ENCODE measurements around the gene LRRN2.

The LRRN2 gene

DNA sequence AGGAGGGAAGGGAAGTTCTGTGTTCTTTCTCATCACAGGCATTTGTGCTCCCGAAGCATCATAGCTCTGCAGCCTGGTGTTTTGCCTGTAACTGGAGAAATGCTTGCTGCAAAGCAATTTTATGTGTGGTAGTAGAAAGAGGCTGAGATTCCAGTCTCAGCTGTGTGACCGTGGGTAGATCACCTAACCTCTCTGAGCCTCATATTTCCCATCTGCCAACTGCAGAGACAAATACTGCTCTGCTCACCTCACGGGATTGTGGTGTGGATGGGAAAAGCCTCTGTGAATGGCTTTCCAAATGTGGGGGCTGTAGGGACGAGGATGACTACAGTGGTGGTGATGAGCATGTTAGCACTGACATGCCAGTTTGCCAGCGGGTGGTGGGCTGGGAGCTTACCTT is 85.3 kb downstream of the LRRN2 start:
- DNase-seq (ENCODE audit: low spot score) = no peak

DNA sequence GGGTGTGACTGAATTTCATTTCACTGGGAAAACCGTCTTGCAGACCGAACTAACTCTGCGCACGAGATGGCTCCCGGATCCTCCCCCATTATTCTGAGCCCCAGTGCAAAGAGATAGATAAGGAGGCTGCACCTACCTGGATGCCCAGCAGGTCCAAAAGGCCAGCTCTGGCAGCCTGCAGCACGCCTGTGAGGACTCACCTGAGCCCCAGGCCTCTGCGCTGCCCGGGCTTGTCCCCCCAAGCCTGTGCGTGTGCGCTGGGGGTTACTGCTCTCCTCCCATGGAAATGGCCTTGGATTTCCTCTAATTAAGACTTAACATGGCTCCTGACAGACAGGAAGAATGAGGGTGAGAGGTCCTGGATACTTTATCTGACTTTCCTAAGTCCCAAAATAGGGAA is 85.9 kb downstream of the LRRN2 start:
- DNase-seq (ENCODE audit: low spot score) = no peak

- no peak for DNase-seq (ENCODE audit: low spot score)
Measured at GRCh38 chr1:204599098-204599497, 86.4 kb downstream of the LRRN2 start.

- DNase-seq (ENCODE audit: low spot score) = no peak
Measured at GRCh38 chr1:204598319-204598969, 87.1 kb downstream of the LRRN2 start.

- no peak for DNase-seq (ENCODE audit: low spot score)
Measured at GRCh38 chr1:204592246-204592948, 93.1 kb downstream of the LRRN2 start.

DNA sequence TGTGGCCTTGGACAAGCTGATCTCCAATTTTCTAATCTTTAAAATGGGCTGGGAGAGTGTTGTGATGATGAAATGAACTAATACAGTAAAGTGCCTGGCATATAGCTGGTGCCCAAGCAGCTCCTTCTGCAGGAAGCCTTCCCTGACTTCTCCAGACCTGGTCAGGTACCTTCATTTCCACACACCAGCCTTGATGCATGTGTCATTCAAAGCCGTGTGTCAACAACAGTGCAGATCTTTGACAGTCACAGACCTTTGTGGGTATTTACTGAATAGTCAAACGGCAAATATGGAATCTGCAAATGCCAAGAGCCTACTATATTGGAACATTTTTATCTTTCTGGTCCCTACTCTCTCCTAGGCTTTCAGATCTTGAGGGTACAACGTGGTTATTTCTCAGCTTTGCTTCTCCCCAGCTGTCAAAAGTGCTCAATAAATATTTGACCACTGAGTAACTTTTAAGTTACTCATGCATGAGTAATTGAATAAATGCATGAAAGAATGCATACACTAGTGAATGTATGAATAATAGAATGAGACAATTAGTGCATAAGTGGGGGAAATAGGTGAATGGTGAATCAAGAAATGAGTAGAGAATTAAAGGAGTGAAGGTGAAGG is 94.0 kb downstream of the LRRN2 start:
- no peak for DNase-seq (ENCODE audit: low spot score)

GRCh38 chr1:204589409-204590038 is 96.0 kb downstream of the LRRN2 start:
- DNase-seq (ENCODE audit: low spot score) = no peak

- no peak for DNase-seq (ENCODE audit: low spot score)
Measured at GRCh38 chr1:204588826-204589225, 96.7 kb downstream of the LRRN2 start.

DNA sequence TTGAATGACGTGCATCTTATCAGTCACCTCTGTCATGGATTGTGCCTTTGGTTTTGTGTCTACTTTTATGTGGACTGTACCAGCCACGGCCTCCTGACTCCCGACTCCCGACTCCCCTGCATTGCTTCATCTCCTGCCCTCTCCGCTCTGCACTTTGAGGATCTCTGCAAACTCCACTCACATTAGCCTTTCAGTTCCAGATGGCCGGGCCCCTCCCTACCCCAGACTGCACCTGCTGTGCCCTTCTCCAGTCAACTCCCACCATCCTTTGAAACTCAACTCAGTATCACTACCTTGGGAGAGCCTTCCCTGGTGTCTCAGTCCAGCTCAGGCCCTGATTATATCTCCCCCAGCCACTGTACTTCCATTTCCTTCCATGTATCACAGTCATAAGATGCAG is 97.9 kb downstream of the LRRN2 start:
- no peak for DNase-seq (ENCODE audit: low spot score)

DNA sequence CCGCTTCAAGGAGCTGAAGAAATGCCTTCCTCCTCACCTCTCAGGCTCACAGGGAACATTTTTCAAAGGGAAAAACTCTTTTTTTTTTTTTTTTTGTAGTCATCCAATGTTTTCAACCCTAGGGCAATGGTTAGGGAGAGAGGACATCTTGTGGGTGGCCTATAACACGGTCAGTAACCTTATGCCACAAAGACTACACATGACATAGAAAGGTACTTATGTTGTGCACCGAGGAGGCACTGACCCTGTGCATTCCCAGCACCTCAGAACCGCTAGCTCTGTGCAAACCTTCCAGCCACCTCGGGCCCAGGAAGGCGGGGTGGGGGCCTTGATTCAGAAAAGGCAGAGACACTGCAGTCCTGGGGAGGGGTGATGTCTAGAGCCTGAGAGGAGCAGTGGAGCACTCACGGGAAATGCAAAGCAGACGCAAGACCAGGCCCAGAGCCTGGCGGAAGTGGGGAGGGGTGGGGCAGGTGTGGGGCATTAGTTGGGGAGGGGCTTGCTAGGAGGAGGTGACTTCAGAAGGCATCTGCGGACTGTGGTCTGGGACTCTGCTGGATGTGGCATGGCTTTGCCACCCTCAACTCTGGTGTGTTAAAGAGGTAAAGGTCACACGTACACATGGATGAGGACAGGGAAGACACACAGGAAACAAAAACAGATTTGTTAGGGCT is 100.7 kb downstream of the LRRN2 start:
- DNase-seq (ENCODE audit: low spot score) = no peak

DNA sequence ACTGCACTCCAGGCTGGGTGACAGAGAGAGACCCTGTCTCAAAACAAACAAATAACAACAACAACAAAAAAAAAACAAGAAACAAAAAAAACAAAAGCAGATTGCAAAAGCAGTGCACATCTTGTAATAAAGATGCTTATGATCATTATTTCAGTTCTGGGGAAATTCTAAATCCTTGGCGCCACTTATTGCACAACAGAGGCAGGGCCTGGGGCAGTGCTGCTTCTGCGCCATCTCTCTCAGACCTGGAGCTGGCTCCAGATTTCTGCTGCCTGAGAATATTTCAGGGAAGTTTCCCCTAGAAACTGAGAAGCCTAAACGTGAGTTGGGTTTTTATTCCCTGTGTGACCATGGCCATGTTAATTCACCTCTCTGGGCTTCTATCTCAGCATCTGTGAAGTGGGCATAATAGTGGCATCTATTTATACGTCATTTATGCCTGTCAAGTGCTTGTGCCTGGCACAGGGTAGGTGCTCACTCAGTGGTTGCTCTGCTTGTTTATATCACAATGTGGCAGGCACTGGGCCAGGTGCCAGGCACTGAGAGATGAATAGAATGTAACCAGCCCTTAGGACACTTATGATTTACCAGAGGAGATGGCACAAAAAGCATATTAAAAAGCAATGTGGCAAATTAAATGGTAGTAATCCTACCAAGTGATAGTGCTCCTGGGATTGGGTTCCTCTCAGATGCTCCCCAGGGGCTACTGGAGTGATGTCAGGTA is 101.5 kb downstream of the LRRN2 start:
- peak; percentile 70 for DNase-seq (ENCODE audit: low spot score)

DNA sequence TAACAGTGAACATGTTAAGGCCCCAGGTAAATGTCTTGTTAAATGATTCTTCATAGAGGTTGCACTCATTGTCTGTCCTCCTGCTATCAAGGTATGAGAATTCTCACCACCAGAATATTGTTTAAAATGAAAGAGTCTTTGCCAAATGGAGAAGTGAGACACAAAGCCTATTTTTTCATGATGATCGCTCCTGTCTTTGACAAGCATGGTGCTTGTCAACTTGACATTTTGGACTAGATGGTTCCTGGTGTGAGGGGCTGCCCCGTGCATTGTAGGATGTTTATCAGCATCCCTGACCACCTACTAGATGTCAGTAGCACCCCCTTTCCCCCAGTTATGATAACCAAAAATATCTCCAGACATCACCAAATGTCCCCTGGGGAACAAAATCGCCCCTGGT is 103.8 kb downstream of the LRRN2 start:
- no peak for DNase-seq (ENCODE audit: low spot score)

GRCh38 chr1:204580862-204581261 is 104.7 kb downstream of the LRRN2 start:
- no peak for DNase-seq (ENCODE audit: low spot score)

DNA sequence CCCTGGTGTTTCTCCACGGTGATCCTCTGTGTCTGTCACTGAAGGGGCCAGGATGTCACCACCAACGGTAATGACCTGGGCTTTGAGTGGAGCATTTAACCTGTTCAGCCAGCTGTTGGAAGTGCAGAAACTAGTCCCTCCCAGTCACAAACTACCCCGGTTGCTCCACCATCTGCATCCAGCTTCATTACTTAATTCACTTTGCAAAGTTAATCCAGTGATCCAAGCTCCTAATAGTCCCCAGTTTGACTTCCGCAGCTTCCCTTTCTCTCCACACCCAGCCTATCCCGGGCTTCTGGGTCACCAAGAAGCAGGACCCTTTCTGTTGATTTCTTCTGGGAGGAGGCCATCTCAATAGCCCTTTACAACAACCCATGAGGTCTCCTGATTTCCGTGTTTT is 105.9 kb downstream of the LRRN2 start:
- no peak for DNase-seq (ENCODE audit: low spot score)

DNA sequence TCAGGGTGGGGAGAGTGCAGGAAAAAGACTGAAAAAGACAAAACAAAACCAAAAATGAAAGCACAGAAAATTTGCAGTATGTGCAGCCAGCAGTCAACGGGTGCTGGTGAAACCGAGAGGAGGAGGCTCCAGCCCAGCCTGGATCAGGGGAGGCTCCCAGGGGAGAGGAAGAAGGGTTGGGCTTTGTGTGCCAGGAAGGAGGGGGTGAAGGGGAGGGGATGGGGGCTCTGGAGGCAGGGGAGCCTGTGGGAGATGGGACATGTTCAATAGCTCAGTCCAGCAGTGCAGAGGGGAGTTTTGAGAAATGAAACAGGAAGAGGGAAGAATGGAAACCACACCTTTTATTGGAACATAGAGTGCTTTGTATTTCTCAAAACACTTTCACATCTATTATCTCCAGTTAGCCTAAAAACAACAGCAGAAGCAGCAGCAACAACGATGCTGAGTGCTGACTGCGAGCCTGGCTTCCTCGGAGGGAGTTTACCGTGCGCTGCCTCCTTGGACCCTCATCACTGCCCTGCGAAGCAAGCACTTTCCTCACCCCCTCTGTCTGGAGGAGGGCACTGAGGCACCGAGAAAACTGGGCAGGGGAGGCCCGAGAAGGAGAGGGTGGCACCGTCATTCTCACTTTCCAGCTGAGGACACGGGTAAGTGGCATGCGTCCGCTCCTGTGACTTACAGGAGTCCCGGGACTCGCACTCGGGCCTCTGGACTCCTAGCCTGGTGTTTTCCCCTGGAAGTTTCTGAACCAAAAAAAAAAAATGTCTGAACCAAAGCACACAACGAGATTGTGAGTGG is 106.5 kb downstream of the LRRN2 start:
- DNase-seq (ENCODE audit: low spot score) = peak; percentile 22

DNA sequence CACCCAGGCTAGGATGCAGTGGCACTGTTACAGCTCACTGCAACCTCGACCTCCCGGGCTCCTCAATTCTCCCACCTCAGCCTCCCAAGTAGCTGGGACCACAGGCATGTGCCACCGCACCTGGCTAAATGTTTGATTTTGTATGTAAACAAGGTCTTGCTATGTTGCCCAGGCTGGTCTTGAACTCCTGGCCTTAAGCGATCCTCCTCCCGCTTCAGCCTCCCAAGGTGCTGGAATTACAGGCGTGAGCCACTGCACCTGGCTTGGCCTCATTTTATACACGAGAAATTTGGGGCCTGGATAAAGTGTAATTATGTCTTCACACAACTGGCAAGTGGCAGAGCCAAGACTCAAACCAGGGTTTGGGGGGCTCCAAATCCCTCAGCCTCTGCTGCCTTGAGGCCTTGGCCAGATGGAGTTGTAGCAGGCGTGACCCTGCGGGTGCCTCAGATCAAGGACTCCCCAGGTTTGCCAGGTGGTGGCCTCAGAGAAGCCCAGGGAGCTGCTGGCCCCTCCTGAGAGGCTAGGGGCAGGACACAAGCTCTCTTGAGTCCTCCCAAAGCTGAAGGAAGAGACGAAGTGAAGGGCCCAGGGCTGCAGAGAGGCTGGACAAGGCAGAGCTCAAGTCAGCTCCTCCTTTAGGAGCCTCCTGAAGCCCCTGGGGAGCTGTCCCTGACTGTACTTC is 107.6 kb downstream of the LRRN2 start:
- DNase-seq (ENCODE audit: low spot score) = no peak

DNA sequence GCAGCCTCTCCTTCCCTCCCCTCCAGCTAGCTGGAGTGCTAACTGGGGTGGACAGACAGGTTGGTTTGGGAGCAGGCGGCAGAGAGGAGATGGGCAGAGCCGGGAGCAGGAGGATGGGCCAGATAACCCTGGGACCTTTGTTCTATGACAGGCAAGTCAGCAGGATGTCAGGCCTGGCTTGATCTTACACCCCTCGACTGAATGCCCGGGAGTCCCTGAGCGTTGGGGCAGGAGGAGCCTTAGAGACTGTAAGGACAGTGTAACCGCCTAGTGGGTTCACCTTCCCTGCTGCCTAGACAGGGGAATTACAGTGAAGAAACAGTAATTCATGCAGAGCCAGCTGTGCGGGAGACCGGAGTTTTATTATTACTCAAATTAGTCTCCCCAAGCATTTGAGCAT is 109.1 kb downstream of the LRRN2 start:
- DNase-seq (ENCODE audit: low spot score) = no peak

GRCh38 chr1:204575221-204576190 is 110.0 kb downstream of the LRRN2 start:
- DNase-seq (ENCODE audit: low spot score) = no peak

- DNase-seq (ENCODE audit: low spot score) = no peak
Measured at GRCh38 chr1:204574865-204575163, 110.7 kb downstream of the LRRN2 start.
